OCI-LY1 (cell line): ENCODE data around the gene ZNF521.

Experiments used
- CTCF ChIP-seq: fragments of 200-600 bp; sonication (generic), shearing (Covaris generic); IDR thresholded peaks from 2 replicates; pipeline ENCODE4 v1.5.1; 2017; ENCODE audit warnings: mild to moderate bottlenecking, antibody characterized with exemption, low read length, moderate library complexity, mixed read lengths
- EZH2 ChIP-seq: fragments of 200-600 bp; sonication (generic), shearing (Covaris generic); IDR thresholded peaks from 2 replicates; pipeline ENCODE4 v1.8.0; 2017; ENCODE audit warnings: borderline replicate concordance, mixed run types, mild to moderate bottlenecking, antibody characterized with exemption, low read length, moderate library complexity, mixed read lengths

GRCh38 chr18:25192065-25192464 lies 159.9 kb downstream of the ZNF521 start:
- TF ChIP-seq CTCF (no peak), EZH2 (no peak)
